Measurements from ENCODE around the gene NPTX2. TPM values are rescaled to one million over a fixed set of nuclear protein-coding genes. Genes with fewer than 3 reads are reported as not detected.

NPTX2 gene
- total and polyA plus RNA-seq, 10 donors, result 2.2 to 64.6 (median 13.6) TPM

DNA sequence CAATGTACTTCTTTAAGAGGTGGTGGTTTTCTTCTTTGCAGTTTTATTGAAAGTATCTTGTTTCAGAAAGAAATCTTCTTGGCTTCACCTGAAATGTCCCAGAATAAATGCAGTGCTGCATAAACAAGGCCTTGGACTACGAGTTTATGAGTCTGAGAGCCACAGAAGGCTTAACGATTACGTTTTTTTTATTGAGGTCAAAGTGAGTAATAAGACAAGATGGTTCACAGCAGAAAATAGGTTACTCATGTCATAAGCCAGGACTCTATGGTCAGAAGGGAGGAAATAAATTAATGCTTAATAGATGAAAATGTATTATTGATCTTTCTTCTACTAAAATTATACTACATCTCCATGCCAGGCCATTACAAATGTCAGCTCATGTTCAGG is 13.7 kb upstream of the NPTX2 start:
- TF ChIP-seq POLR2A (IDR thresholded peaks at IDR 0.05), result no peak
- TF ChIP-seq POLR2AphosphoS5 (IDR thresholded peaks at IDR 0.05), result no peak
- TF ChIP-seq, protein P1, sequence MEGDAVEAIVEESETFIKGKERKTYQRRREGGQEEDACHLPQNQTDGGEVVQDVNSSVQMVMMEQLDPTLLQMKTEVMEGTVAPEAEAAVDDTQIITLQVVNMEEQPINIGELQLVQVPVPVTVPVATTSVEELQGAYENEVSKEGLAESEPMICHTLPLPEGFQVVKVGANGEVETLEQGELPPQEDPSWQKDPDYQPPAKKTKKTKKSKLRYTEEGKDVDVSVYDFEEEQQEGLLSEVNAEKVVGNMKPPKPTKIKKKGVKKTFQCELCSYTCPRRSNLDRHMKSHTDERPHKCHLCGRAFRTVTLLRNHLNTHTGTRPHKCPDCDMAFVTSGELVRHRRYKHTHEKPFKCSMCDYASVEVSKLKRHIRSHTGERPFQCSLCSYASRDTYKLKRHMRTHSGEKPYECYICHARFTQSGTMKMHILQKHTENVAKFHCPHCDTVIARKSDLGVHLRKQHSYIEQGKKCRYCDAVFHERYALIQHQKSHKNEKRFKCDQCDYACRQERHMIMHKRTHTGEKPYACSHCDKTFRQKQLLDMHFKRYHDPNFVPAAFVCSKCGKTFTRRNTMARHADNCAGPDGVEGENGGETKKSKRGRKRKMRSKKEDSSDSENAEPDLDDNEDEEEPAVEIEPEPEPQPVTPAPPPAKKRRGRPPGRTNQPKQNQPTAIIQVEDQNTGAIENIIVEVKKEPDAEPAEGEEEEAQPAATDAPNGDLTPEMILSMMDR (IDR thresholded peaks at IDR 0.05 in 8 of 11, conservative IDR thresholded peaks at IDR 0.05 in 3 of 11), result no peak
- Histone ChIP-seq H3K36me3 (no peaks in the 10 kb centered on the region), H3K4me1 (no peaks in the 10 kb centered on the region), H3K27me3 (replicated peaks in 1 of 7) (peaks cover 0 to 2% (median 0%) of the 10 kb centered on the region in 7 donors), H3K4me3 (no peak overlapping the region), H3K9me3 (peaks cover 0 to 10% (median 0%) of the 10 kb centered on the region in 8 donors), H3K27ac (no peak overlapping the region)
- intact Hi-C loops (cut with DNase I; ENCODE audit: low total_unique reads), result no loop called here
- 69 to 84% (median 71%) methylated on average over 3 of the region's 3 CpGs for WGBS, 5 donors
- no peak for DNase-seq

DNA sequence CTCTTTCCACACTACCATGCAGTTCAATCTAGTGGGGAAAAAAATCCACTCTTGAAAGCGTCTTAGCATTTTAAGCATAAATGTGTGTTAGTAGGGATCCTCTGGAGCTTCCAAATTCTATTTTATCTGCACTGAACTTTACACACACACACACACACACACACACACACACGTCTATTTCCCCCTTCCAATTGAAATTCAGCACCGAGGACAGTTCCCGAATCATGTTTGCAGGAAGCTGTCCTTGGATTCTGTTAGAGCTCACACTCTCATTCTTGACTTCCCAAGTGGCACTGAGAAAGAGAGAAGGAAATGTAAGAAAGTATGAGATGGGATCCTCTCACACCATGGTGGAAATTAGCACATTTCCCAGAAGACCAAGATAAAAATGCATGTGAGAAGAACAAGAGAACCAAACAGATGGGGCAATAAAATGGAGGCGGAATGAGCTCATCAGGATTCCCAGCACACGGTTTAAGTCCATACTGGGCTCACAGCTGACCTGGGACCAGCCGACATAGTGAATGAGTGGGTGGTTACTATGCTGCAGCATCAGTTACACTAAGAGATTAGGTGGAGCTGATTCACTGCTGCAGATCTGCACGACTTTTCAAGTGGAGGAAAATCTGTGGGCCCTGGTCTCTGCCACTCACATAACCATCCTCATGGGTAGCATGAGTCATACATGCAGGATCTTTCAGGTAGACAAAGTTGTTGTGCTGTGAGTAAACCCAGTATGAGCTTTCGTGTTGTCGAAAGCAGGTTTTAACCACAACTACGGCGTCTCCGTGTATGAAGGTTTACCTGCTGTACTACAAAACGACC is 3.3 kb upstream of the NPTX2 start:
- TF ChIP-seq, protein P1 (IDR thresholded peaks at IDR 0.05 in 8 of 11, conservative IDR thresholded peaks at IDR 0.05 in 3 of 11), result no peak
- no peak overlapping the region for H3K27ac ChIP-seq
- H3K4me3 ChIP-seq, result no peak overlapping the region
- peaks cover 4 to 25% (median 13%) of the 10 kb centered on the region in 6 donors for H3K4me1 ChIP-seq
- no peak for DNase-seq
- no peaks in the 10 kb centered on the region for H3K36me3 ChIP-seq
- peaks cover 0 to 11% (median 0%) of the 10 kb centered on the region in 8 donors for H3K9me3 ChIP-seq
- WGBS, 5 donors, result 53 to 60% (median 55%) methylated on average over 14 of the region's 14 CpGs
- peaks cover 0 to 72% (median 23%) of the 10 kb centered on the region in 7 donors for H3K27me3 ChIP-seq (replicated peaks in 1 of 7)
- intact Hi-C loops (cut with DNase I; ENCODE audit: low total_unique reads), result no loop called here

DNA sequence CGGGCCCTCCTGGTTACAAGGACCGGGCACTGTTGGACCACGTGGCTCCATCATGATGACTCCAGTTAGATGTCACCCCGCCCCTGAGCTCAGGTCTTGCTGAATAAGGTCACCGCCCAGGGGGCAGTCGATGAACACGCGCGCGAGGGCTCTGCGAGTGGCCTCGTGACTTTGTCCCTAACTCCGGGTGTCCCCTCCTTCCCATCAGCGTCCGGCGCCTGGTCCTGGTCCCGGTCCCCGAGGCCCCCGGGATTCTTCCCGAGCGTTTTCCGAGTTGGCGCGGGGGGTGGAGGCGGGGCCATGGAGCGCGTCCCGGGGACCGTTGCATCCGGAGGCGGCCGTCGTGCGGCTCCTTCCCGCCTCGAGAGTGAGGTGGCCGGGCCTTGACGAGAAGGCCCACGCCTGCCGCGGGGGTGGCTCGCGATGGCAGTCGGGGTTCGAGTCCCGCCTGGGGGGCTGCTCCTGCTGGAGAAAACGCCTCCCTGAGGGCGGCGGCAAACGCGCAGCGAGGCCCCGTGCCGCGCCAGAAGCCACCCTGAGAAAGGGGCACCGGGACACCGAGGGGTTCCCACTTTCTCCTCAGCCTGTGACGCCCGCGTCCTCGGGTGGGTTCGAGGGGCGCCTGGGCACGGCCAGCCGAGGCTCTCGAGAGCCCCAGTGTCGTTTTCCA is 569 bp upstream of the NPTX2 start:
- TF ChIP-seq POLR2AphosphoS5 (IDR thresholded peaks at IDR 0.05) (no peak), POLR2A (IDR thresholded peaks at IDR 0.05) (no peak)
- TF ChIP-seq, protein P1 (IDR thresholded peaks at IDR 0.05 in 8 of 11, conservative IDR thresholded peaks at IDR 0.05 in 3 of 11), result no peak
- Histone ChIP-seq H3K27me3 (replicated peaks in 1 of 7) (peaks cover 0 to 83% (median 27%) of the 10 kb centered on the region in 7 donors), H3K4me3 (peak overlapping the region in 7 of 8 donors; percentile 5 to 64 (median 31)), H3K27ac (peak overlapping the region in 2 of 8 donors; percentile 25 to 36), H3K4me1 (peaks cover 4 to 39% (median 19%) of the 10 kb centered on the region in 6 donors), H3K36me3 (no peaks in the 10 kb centered on the region), H3K9me3 (peaks cover 0 to 7% (median 0%) of the 10 kb centered on the region in 8 donors)
- DNase-seq, result no peak
- WGBS, 5 donors, result 8 to 12% (median 9%) methylated on average over 23 to 67 of the region's 67 CpGs
- intact Hi-C loops (cut with DNase I; ENCODE audit: low total_unique reads), result no loop called here

DNA sequence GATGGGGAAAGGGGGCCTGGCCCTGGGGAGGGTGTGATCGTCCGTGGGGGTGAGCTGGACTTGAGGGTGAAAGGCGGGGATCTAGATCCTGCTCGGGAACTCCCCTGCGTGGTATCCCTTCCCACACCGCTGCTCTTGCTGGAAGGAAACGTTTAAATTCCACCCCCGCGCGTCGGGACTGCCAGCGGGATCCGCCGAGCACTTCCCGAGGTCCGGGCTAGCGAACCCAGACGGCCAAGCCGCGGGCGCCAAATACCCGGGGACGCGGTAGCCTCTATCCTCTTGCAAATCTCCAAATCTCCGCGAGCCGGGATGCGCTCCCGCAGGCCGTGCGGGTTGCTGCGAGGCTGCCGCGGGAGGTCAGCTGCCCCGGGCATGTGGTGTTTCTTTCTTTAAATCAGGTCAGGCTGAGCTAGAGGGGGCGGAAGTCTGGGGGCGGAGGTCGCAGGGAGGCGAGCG is 904 bp downstream of the NPTX2 start:
- peaks cover 0 to 97% (median 27%) of the 10 kb centered on the region in 7 donors for H3K27me3 ChIP-seq (replicated peaks in 1 of 7)
- 3 to 11% (median 6%) methylated on average over 26 to 40 of the region's 40 CpGs for WGBS, 5 donors
- H3K9me3 ChIP-seq, result peaks cover 0 to 6% (median 0%) of the 10 kb centered on the region in 8 donors
- no peak for DNase-seq
- H3K27ac ChIP-seq, result peak overlapping the region in 2 of 8 donors; percentile 40 to 59
- H3K36me3 ChIP-seq, result no peaks in the 10 kb centered on the region
- H3K4me1 ChIP-seq, result peaks cover 4 to 39% (median 19%) of the 10 kb centered on the region in 6 donors
- TF ChIP-seq POLR2A (IDR thresholded peaks at IDR 0.05) (no peak), POLR2AphosphoS5 (IDR thresholded peaks at IDR 0.05) (no peak)
- TF ChIP-seq, protein P1 (IDR thresholded peaks at IDR 0.05 in 8 of 11, conservative IDR thresholded peaks at IDR 0.05 in 3 of 11), result no peak
- intact Hi-C loops (cut with DNase I; ENCODE audit: low total_unique reads), result no loop called here
- peak overlapping the region in 7 of 8 donors; percentile 19 to 64 (median 36) for H3K4me3 ChIP-seq
